ENCODE results near the gene COL4A6. TPM values are rescaled to one million over a fixed set of nuclear protein-coding genes. Genes with fewer than 3 reads are reported as not detected.

COL4A6 gene
- polyA plus RNA-seq, 3 donors: not detected

DNA sequence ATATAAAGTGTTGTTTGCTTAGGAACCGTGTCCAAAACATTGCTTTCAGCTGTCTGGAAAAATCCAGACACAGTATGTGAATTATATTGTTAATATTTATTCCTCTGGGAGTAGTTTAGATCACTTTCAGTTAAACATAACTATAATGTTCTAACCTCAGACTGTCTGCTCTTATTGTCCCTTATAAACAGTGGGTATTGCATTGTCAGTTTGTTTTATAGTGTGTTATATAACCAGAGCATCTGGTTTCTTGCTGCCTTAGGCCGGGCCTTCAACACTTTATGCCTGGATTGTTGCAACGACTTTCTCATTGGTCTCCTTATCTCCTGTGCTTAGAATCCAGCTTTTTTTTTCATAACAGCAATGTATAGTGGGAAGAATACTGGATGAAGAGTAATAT is 320.2 kb downstream of the COL4A6 start:
- WGBS (ENCODE audit: insufficient coverage): no CpG with 5 or more reads among the region's 3 CpGs
- no peaks in the 10 kb centered on the region for H3K36me3 ChIP-seq (replicated peaks in 1 of 2; ENCODE audit: control insufficient read depth in 1 of 2, insufficient read depth in 2 of 2, low read length in 2 of 2)
- H4K20me1 ChIP-seq (ENCODE audit: insufficient read depth, low read length): no peaks in the 10 kb centered on the region
- H3K9me3 ChIP-seq (replicated peaks in 1 of 2; ENCODE audit: control insufficient read depth in 1 of 2, insufficient read depth in 1 of 2, low read length in 2 of 2): peaks cover 0 to 3% of the 10 kb centered on the region in 2 donors
- H3K9me3 Mint-ChIP-seq: peaks cover 0 to 7% (median 5%) of the 10 kb centered on the region in 7 donors
- H3K79me2 ChIP-seq (ENCODE audit: insufficient read depth, low read length): no peaks in the 10 kb centered on the region
- H2AFZ ChIP-seq (ENCODE audit: insufficient read depth, low read depth, low read length, poor library complexity, severe bottlenecking): no peak overlapping the region
- no peak overlapping the region for H3K4me2 ChIP-seq (replicated peaks; ENCODE audit: extremely low read depth, low read length, poor library complexity, severe bottlenecking)
- intact Hi-C loops (cut with micrococcal nuclease): no loop called here
- no peaks in the 10 kb centered on the region for H3K4me1 ChIP-seq (ENCODE audit: control insufficient read depth in 1 of 2, insufficient read depth in 2 of 2, low read length in 2 of 2)
- H3K27me3 ChIP-seq (ENCODE audit: control insufficient read depth in 2 of 2, insufficient read depth in 2 of 2, low read length in 2 of 2): no peaks in the 10 kb centered on the region
- H3K9ac ChIP-seq (ENCODE audit: insufficient read depth, low read length, poor library complexity, severe bottlenecking): no peak overlapping the region
- peaks cover 1 to 16% (median 1%) of the 10 kb centered on the region in 3 donors for H3K27me3 Mint-ChIP-seq (ENCODE audit: low read depth in 3 of 3)
- no peak overlapping the region for H3K4me3 ChIP-seq (replicated peaks in 1 of 3; ENCODE audit: low read depth in 2 of 3, low read length in 3 of 3)
- H3K4me3 Mint-ChIP-seq: no peak overlapping the region
- TF ChIP-seq, protein P1, sequence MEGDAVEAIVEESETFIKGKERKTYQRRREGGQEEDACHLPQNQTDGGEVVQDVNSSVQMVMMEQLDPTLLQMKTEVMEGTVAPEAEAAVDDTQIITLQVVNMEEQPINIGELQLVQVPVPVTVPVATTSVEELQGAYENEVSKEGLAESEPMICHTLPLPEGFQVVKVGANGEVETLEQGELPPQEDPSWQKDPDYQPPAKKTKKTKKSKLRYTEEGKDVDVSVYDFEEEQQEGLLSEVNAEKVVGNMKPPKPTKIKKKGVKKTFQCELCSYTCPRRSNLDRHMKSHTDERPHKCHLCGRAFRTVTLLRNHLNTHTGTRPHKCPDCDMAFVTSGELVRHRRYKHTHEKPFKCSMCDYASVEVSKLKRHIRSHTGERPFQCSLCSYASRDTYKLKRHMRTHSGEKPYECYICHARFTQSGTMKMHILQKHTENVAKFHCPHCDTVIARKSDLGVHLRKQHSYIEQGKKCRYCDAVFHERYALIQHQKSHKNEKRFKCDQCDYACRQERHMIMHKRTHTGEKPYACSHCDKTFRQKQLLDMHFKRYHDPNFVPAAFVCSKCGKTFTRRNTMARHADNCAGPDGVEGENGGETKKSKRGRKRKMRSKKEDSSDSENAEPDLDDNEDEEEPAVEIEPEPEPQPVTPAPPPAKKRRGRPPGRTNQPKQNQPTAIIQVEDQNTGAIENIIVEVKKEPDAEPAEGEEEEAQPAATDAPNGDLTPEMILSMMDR (IDR thresholded peaks at IDR 0.05): no peak
- no peak overlapping the region for H3K27ac ChIP-seq (ENCODE audit: low read depth in 1 of 2, low read length in 2 of 2)
- no peak overlapping the region for H3K27ac Mint-ChIP-seq
- no peak for DNase-seq
- peaks cover 3% of the 10 kb centered on the region in 2 donors for H3K36me3 Mint-ChIP-seq
- H3K4me1 Mint-ChIP-seq: peaks cover 13% of the 10 kb centered on the region

DNA sequence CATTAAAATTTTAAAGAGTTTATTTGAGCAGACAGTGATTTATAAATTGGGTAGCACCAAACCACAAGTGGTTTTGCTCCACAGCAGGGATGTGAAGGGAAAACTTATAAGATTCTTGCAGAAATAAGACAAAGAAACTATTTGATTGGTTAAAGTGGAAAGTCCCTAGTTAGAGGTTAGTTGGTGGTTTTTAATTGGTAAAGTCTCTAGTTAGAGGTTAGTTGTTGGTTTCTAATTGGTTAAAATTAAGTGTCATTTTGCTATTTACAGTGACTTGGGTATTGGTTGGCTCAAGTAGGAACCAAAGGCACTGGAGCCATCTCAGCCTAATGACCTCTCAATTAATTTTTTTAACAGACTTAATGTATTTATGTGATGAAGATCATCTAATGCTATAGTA is 323.7 kb downstream of the COL4A6 start:
- Histone ChIP-seq H3K27me3 (ENCODE audit: control insufficient read depth in 2 of 2, insufficient read depth in 2 of 2, low read length in 2 of 2) (no peaks in the 10 kb centered on the region), H3K36me3 (replicated peaks in 1 of 2; ENCODE audit: control insufficient read depth in 1 of 2, insufficient read depth in 2 of 2, low read length in 2 of 2) (no peaks in the 10 kb centered on the region), H3K4me1 (ENCODE audit: control insufficient read depth in 1 of 2, insufficient read depth in 2 of 2, low read length in 2 of 2) (no peaks in the 10 kb centered on the region), H3K79me2 (ENCODE audit: insufficient read depth, low read length) (no peaks in the 10 kb centered on the region), H2AFZ (ENCODE audit: insufficient read depth, low read depth, low read length, poor library complexity, severe bottlenecking) (no peak overlapping the region), H3K4me3 (replicated peaks in 1 of 3; ENCODE audit: low read depth in 2 of 3, low read length in 3 of 3) (no peak overlapping the region), H4K20me1 (ENCODE audit: insufficient read depth, low read length) (no peaks in the 10 kb centered on the region), H3K4me2 (replicated peaks; ENCODE audit: extremely low read depth, low read length, poor library complexity, severe bottlenecking) (no peak overlapping the region), H3K9me3 (replicated peaks in 1 of 2; ENCODE audit: control insufficient read depth in 1 of 2, insufficient read depth in 1 of 2, low read length in 2 of 2) (peaks cover 0 to 3% of the 10 kb centered on the region in 2 donors), H3K9ac (ENCODE audit: insufficient read depth, low read length, poor library complexity, severe bottlenecking) (no peak overlapping the region), H3K27ac (ENCODE audit: low read depth in 1 of 2, low read length in 2 of 2) (no peak overlapping the region)
- DNase-seq: no peak
- H3K4me3 Mint-ChIP-seq: no peak overlapping the region
- intact Hi-C loops (cut with micrococcal nuclease): no loop called here
- H3K36me3 Mint-ChIP-seq: peaks cover 3% of the 10 kb centered on the region in 2 donors
- peaks cover 0 to 10% (median 9%) of the 10 kb centered on the region in 7 donors for H3K9me3 Mint-ChIP-seq
- H3K4me1 Mint-ChIP-seq: peaks cover 13% of the 10 kb centered on the region
- no peak overlapping the region for H3K27ac Mint-ChIP-seq
- peaks cover 1 to 10% (median 3%) of the 10 kb centered on the region in 3 donors for H3K27me3 Mint-ChIP-seq (ENCODE audit: low read depth in 3 of 3)
- TF ChIP-seq, protein P1 (IDR thresholded peaks at IDR 0.05): no peak

Other genes starting within 250 kb of the COL4A6 start
- not detected for gene COL4A5, start 1.4 kb upstream of the COL4A6 start, polyA plus RNA-seq

Data from CD14-positive monocyte (primary cell).